Bronchial epithelial cell (primary cell): ENCODE results near the gene ODAD2. TPM values are rescaled to one million over a fixed set of nuclear protein-coding genes. Genes with fewer than 3 reads are reported as not detected.
A peak's percentile ranks its signal among the peaks of the same experiment; 100 is the strongest.

Experiments used
- DNase-seq: peaks from one replicate; pipeline ENCODE4 v3.0.0-alpha.2; 2010; ENCODE audit warnings: low read depth
- FAIRE-seq: peaks from 2 replicates; lab custom pipeline; 2011; peaks lifted over from hg19 to GRCh38; lab: Jason Lieb, UNC
- H3K27me3 ChIP-seq: 2 replicates; pipeline ENCODE4 v1.5.1; 2011; ENCODE audit warnings: low read length; ENCODE audit not compliant: control insufficient read depth, insufficient read depth
- H3K36me3 ChIP-seq: 2 replicates; pipeline ENCODE4 v1.5.1; 2011; ENCODE audit warnings: low read length; ENCODE audit not compliant: control insufficient read depth, insufficient read depth
- H3K4me3 ChIP-seq: 2 replicates; pipeline ENCODE4 v1.5.1; 2011; ENCODE audit warnings: mild to moderate bottlenecking, low read depth, low read length, control low read depth
- CTCF ChIP-seq: IDR thresholded peaks from 2 replicates; pipeline ENCODE4 v1.5.1; 2011; ENCODE audit warnings: mild to moderate bottlenecking, moderate library complexity, low read length, control low read depth, inconsistent platforms; ENCODE audit not compliant: insufficient read depth, severe bottlenecking
- total RNA-seq: library from RNA; depleted of rRNA; stranded (reverse); fragments of >200 nt; gene quantifications from 2 replicates; pipeline ENCODE4 v1.2.1, GENCODE V29; 2014

The ODAD2 gene
- total RNA-seq, 1 donor from 2014 or later, result not detected

GRCh38 chr10:27857616-27858015, 141.3 kb downstream of the ODAD2 start:
- FAIRE-seq, result no peak
- TF ChIP-seq CTCF, result no peak
- Histone ChIP-seq H3K27me3 (no peaks in the 10 kb centered on the region), H3K36me3 (no peaks in the 10 kb centered on the region), H3K4me3 (no peak overlapping the region)
- DNase-seq, result no peak

- Histone ChIP-seq H3K27me3 (no peaks in the 10 kb centered on the region), H3K4me3 (no peak overlapping the region), H3K36me3 (no peaks in the 10 kb centered on the region)
- no peak for TF ChIP-seq CTCF
- DNase-seq, result no peak
- no peak for FAIRE-seq
Observed at GRCh38 chr10:27844223-27844622, 154.7 kb downstream of the ODAD2 start.

GRCh38 chr10:27838901-27839300, 160.0 kb downstream of the ODAD2 start:
- FAIRE-seq (no peak), DNase-seq (no peak)
- H3K27me3 ChIP-seq, result no peaks in the 10 kb centered on the region
- no peak overlapping the region for H3K4me3 ChIP-seq
- TF ChIP-seq CTCF, result no peak
- no peaks in the 10 kb centered on the region for H3K36me3 ChIP-seq

GRCh38 chr10:27838361-27838760, 160.5 kb downstream of the ODAD2 start:
- H3K27me3 ChIP-seq, result no peaks in the 10 kb centered on the region
- FAIRE-seq, result no peak
- no peak overlapping the region for H3K4me3 ChIP-seq
- no peak for DNase-seq
- no peaks in the 10 kb centered on the region for H3K36me3 ChIP-seq
- TF ChIP-seq CTCF, result no peak

GRCh38 chr10:27834476-27834875, 164.4 kb downstream of the ODAD2 start:
- Histone ChIP-seq H3K27me3 (no peaks in the 10 kb centered on the region), H3K4me3 (no peak overlapping the region), H3K36me3 (no peaks in the 10 kb centered on the region)
- DNase-seq, result no peak
- no peak for TF ChIP-seq CTCF
- peak; percentile 47 for FAIRE-seq

- TF ChIP-seq CTCF, result no peak
- DNase-seq (no peak), FAIRE-seq (no peak)
- Histone ChIP-seq H3K27me3 (no peaks in the 10 kb centered on the region), H3K36me3 (no peaks in the 10 kb centered on the region), H3K4me3 (no peak overlapping the region)
Observed at GRCh38 chr10:27833792-27834191, 165.1 kb downstream of the ODAD2 start.
